ENCODE data around the gene TMEM52B.

DNA sequence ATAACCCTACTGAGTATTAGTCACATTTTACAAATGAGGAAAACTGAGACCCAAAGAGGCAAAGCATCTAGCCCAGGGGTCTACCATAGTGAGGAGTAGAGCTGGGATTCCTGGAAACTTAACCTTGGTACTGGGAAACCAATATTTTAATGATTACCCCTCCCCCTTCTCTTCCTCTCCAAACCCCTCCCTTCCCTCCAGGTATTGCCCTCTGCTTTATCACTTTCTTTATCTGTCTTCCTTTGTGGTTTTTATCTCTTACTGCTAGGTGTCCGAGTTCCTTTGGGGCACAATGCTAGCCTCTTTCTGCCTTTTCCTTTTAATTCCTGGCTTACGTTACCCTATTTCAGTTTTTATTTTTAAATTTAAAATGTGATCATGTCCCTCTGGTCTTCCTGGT is 36.6 kb downstream of the TMEM52B start:
- TF ChIP-seq TCF7L2 (IDR thresholded peaks at IDR 0.05; ENCODE audit: borderline replicate concordance, low read depth, low read length) (no peak), ZNF174 (tag by site-specific recombination; IDR thresholded peaks at IDR 0.05) (no peak), ZNF660 (tag by site-specific recombination; IDR thresholded peaks at IDR 0.05) (no peak), ZNF335 (tag by site-specific recombination; conservative IDR thresholded peaks at IDR 0.05) (no peak), ZNF274 (IDR thresholded peaks at IDR 0.05; ENCODE audit: low read length) (no peak), ZNF274 (tag by site-specific recombination; IDR thresholded peaks at IDR 0.05; ENCODE audit: borderline replicate concordance) (no peak), ZNF701 (tag by site-specific recombination; IDR thresholded peaks at IDR 0.05) (no peak), CTCF (tag by site-specific recombination; IDR thresholded peaks at IDR 0.05) (no peak), ZNF311 (tag by site-specific recombination; IDR thresholded peaks at IDR 0.05; ENCODE audit: borderline replicate concordance) (no peak), ATF2 (tag by site-specific recombination; IDR thresholded peaks at IDR 0.05; ENCODE audit: low read depth) (no peak), YY1 (tag by site-specific recombination; IDR thresholded peaks at IDR 0.05) (no peak), ZNF133 (tag by site-specific recombination; IDR thresholded peaks at IDR 0.05) (no peak), ZBTB26 (tag by site-specific recombination; optimal IDR thresholded peaks at IDR 0.05) (no peak)
- TF ChIP-seq, protein P1, sequence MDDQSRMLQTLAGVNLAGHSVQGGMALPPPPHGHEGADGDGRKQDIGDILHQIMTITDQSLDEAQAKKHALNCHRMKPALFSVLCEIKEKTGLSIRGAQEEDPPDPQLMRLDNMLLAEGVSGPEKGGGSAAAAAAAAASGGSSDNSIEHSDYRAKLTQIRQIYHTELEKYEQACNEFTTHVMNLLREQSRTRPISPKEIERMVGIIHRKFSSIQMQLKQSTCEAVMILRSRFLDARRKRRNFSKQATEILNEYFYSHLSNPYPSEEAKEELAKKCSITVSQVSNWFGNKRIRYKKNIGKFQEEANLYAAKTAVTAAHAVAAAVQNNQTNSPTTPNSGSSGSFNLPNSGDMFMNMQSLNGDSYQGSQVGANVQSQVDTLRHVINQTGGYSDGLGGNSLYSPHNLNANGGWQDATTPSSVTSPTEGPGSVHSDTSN (CRISPR knock-in tag; IDR thresholded peaks at IDR 0.05) = no peak
- TF ChIP-seq, protein P2, sequence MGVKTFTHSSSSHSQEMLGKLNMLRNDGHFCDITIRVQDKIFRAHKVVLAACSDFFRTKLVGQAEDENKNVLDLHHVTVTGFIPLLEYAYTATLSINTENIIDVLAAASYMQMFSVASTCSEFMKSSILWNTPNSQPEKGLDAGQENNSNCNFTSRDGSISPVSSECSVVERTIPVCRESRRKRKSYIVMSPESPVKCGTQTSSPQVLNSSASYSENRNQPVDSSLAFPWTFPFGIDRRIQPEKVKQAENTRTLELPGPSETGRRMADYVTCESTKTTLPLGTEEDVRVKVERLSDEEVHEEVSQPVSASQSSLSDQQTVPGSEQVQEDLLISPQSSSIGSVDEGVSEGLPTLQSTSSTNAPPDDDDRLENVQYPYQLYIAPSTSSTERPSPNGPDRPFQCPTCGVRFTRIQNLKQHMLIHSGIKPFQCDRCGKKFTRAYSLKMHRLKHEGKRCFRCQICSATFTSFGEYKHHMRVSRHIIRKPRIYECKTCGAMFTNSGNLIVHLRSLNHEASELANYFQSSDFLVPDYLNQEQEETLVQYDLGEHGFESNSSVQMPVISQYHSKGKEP (tag by site-specific recombination; IDR thresholded peaks at IDR 0.05) = no peak

Data from HEK293 (cell line).